ENCODE data around the gene RHOBTB3.

RHOBTB3 gene

DNA sequence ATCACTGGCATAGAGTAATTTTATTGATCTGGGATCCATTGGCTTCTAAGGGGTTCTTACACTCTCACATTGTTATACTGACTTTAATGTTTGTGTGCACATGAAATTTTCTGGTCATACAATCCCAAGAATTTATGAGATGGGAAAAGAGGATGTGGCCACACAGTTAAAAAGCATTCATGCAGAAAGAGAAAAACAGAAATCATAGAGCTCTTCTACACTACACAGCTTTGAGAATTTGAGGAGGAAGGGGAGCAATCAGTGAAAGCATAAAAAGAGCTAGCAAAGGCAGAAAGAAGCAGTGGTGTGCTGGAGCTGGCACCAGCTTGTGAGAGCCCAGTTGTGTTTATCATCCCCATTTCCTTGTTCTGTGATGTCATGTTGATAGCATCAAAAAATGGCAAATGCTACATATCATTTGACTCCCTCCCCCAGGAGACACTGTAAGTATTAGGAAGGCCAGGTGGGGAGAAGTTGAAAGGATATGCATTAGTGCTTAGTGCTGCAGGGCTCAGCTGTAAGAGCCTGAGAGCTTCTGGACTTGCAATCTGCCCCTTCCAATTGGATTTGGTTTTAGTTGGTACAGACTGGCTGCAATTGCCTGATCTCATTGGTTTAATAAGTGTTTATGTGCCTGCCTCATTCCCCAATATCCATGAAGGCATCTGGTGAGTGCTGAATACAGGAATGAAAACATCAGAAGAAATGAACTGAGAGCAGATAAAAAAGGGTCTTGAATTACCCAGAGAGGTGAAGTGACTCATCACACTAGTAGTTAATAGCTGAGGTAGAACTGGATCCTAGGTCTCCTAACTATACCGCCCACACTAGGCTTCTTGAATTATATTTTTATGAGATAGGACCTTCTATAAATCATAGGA is 30.9 kb downstream of the RHOBTB3 start:
- DNase-seq (ENCODE audit: extremely low read depth in 1 of 2, low read depth in 1 of 2) = no peak

DNA sequence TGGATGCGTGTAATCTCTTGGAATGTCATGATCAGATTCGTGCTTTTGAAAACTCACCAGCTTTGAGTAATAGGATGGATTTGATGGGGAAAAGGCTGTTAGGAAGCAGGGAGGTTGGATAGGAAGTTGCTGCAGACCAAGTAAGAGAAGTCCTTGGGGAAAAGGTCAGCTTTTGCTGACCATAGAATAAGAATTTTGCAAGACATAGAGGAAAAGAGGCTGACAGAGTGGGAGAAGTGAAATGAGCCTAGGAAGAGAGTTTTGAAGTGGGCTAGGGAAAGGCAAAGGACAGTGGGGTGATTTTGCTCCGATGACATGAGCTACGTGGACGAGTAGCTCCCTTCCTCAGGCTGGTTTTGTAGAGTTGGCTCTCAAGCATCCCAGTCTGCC is 31.5 kb downstream of the RHOBTB3 start:
- no peak for DNase-seq (ENCODE audit: extremely low read depth in 1 of 2, low read depth in 1 of 2)

DNA sequence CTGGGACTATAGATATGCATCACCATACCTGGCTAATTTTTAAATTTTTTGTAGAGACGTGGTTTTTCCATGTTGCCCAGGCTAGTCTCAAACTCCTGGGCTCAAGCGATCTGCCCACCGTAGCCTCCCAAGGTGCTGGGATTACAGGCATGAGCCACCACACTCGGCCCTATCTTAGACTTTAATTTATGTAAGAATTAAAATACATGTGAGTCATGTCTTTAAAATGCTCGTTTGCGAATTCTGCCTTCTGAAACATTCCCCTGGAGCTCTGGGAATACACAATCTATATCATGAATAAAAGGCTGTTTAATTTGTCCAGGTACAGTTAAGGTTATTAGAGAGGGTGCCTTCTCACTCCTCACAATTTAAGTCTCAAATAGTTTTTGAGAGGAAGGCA is 32.8 kb downstream of the RHOBTB3 start:
- no peak for DNase-seq (ENCODE audit: extremely low read depth in 1 of 2, low read depth in 1 of 2)

DNA sequence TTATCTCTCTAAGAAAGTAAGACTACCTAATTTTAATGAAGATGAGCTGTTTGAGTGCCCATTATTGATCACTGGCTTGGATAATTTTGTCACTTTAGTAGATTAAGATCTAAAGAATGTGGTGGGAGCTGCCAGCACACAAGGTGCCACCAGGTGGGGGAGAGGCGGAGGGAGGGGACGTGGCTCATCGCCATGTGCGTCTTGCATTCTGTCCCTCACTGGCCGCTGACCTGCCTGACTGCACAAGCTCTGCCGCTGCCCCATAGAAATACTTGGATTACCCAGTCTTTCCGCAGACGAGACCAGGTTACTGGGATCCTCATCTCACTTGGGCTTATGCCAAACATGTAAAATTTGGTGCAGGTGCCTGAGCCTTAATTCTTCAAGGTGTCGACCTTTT is 37.6 kb downstream of the RHOBTB3 start:
- DNase-seq (ENCODE audit: extremely low read depth in 1 of 2, low read depth in 1 of 2) = no peak

DNA sequence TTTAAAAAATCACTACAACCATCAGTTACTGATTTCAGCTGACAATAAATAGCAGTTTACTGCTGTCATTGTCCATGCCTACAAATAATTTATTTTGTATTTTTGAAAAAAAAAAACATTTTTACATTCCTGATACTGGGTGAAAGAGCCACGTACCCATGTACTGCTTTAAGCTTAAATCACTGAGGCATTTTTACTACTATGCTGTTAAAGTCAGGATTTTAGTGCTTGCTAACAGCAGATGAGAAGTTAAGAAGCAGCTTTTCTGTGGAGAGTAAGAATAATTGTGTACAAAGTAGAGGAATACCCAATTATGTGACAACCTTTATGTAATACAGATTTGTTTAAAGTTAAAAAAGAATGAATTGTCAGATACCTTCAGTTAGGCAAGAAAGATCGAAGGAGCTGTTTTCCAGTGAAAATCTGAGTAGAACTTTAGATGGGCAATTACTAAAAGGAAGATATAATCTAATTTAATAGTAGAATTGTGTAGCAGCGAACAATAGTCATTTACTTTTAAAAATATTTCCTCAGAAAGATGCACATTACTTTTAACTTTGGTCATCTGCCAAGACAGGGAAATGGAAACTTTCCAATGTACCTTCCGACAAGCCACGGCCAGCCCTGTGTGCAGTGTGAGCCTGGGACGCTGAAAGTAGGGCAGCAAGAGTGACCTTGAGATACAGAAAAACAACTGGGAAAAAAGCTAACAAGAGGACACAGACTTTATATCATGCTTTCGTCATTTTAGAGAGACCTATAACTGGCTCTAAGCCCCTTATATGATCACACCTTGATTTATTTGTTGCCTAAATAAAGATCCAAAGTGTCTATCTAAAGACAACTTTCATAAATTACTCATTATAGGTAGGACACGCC is 39.9 kb downstream of the RHOBTB3 start:
- DNase-seq (ENCODE audit: extremely low read depth in 1 of 2, low read depth in 1 of 2) = no peak

DNA sequence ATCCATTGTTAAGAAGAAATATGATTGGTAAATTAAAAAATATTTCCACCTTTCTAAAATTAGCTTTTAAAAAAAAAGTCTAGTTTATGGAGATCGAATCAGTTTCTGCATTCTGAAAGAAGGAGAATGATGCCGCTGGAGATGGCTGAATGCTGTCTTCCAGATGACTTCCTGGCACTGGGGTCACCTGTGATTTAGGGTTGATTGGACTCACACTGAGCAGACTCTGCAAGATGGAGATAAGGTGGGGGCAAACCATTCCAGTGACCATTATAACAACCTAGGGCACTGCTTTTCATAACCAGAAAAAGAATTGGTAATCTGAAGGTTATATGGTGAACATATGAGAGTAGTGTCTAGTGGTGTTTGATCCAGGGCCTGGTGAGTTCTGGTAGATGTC is 40.8 kb downstream of the RHOBTB3 start:
- no peak for DNase-seq (ENCODE audit: extremely low read depth in 1 of 2, low read depth in 1 of 2)

DNA sequence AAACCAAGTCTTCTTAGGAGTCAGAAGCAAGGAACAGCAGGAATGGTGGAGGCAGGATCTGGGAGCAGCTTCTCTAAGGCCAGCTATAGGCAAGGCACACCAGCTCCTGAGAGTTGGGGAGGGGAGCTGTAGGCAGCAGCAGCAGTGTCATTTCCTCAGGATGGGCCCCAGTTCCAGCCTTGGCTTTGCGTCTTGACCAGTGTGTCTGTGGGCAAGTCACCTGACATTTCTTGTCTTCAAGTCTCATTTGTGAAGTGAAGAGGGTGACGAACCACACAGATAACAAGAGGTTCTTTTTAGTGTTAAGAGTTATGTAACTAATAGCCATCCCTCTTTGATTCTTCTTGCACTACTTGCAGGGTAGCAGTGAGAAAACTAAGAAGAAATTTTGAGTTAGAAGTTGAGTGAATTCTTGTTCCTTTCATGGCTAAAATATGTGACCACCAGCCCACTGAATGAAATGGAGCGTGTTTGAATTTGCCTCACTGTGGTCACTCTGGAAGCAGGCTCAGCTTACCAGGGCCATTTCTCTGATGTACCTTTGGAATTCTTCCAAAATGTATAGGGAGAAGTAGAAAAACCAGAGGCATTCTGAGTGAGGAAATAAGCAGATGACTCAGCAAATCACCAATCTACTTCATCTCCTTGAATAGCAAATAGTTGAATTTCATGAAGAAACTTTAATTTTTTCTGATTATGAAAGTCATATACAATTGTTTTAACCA is 42.4 kb downstream of the RHOBTB3 start:
- DNase-seq (ENCODE audit: extremely low read depth in 1 of 2, low read depth in 1 of 2) = no peak

DNA sequence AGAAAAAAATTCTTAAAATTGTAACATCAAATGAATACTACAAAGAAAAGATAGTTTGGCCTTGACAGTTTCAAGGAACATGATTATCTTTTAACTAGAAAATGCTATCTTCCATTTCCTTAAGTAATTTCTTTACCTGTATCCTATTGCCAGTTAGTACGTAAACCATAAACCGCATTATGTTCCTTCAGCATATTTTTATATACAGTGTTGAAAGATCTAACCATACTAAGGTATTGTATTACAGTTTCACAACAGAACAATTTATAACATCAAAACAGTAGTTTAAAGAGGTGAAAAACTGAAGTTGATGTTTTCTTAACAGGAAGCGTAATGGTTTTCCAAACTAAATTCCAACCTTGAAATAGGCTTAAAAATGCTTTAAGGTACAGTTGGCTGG is 46.3 kb downstream of the RHOBTB3 start:
- DNase-seq (ENCODE audit: extremely low read depth in 1 of 2, low read depth in 1 of 2) = no peak

DNA sequence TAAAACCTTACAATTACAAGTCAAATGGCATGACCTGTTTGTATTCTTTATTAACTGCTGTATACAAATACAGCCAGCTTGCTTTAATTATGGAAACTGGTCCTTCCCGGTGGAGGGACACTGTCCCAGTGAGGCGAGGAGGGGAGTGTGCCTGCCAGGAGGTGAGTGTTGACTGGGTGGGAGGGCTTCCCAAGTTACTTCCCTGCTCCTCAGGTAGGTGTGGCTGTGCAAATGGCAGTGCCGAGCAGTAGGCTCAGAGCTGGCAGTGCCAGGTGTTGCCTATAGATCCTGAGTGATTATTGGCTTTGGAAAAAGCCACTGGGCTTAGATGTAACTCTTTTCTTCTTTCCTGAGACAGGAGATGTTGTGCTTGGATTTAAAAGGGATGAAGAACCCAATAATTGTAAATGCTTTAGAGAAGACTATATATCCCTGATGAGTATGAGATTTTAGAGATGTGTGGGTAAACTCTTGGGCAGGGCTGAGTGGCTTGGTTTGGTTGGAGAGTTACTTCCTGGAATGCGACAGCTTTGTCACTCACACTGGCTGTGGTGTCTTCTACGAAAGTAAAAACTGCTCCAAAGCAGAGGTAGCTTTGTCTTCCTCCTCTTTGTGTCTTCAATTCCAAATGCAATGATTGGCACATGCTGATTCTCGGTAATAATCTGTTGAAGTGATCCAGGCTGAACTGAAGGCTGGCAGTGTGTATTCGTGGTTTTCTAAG is 47.7 kb downstream of the RHOBTB3 start:
- no peak for DNase-seq (ENCODE audit: extremely low read depth in 1 of 2, low read depth in 1 of 2)

DNA sequence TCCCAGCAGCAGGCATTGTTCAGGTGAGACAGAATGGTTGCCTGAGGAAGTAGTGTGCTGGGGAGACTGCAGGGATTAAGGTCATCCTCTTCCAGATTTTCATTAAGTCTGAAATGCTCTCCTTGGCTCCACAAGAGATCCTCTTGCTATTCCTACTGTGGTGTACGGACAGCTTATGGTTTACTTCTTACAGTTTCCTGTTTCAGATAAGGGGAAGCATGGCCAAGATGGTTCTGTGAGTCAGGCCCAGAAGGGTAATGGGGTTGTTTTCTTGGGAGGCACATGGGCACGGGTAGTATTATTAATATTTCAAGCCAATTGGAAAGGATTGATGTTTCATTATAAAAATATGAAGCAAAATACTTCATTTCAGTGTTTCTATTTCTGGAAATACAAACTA is 48.5 kb downstream of the RHOBTB3 start:
- DNase-seq (ENCODE audit: extremely low read depth in 1 of 2, low read depth in 1 of 2) = no peak

DNA sequence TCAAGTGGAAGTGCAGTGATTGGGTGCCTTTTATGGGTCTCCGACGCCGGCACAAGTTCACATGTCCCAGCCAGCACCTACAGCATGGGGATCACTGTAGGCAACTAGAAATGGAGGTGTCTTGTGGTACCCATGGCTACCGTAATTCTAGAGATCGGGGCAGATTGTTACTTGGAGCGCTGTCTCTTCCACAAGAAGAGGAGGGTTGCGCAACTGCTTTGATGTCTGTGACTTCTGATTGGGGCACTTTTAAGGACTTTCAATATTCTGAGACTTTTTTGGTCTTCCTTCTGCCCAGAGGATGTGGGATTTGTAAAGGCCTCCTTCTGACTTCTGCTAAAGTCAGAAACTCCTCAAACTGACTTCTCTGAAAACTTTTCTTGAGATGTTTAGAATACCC is 49.5 kb downstream of the RHOBTB3 start:
- DNase-seq (ENCODE audit: extremely low read depth in 1 of 2, low read depth in 1 of 2) = no peak

DNA sequence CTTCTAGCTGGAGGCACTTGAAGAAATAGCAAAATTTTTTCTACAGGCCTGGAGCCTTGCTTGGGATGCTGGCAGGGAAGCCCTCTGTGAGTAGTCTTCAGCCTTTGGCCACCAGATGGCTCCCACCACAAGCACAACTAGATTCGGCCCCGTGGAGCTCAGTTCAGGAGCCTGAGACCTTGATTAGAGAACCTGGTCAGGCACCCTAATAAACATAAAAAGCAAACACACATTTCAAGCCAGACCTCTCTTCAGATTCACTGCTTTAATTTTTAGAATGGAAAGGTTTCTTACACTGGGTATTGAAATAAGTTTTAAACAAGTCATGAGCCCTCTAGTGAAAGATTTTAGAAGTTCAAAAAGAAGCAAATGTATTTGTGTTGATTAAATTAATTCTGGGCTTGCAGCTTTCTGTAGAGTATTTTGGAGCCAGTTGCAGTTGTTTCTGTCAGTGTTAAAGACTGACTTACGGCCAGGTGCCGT is 50.0 kb downstream of the RHOBTB3 start:
- peak; percentile 39 to 50 for DNase-seq (ENCODE audit: extremely low read depth in 1 of 2, low read depth in 1 of 2)

DNA sequence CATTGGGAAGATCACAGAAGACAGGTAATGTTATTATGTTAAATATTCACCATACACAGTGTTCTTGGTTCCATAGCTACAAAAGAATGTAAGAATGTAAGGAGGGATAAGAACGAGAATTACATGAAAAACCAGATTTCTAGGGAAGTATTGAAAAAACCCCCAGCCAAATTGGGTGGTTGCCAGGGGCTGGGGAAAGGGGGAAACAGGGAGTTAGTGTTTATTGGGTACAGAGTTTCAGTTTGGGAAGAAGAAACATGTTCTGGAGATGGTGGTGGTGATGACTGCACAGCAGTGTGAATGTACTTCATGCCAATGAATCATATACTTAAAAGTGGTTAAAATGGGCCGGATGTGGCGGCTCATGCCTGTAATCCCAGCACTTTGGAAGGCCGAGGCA is 51.0 kb downstream of the RHOBTB3 start:
- no peak for DNase-seq (ENCODE audit: extremely low read depth in 1 of 2, low read depth in 1 of 2)

DNA sequence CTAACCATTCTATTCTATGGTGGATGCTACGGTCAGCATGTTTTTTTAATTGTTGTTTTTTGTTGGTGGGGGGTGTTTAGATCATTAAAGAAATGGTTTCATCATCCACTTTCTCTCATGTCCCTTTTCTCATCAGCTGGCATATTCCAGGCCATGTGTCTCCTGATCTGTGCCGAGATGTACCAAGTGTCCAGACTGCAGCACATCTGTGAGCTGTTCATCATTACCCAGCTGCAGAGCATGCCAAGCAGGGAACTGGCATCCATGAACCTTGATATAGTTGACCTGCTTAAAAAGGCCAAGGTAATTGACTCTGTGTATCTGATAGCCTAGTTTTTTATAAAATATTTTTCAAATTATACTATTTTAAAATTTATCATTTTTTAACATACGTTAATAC is 52.5 kb downstream of the RHOBTB3 start:
- no peak for DNase-seq (ENCODE audit: extremely low read depth in 1 of 2, low read depth in 1 of 2)

DNA sequence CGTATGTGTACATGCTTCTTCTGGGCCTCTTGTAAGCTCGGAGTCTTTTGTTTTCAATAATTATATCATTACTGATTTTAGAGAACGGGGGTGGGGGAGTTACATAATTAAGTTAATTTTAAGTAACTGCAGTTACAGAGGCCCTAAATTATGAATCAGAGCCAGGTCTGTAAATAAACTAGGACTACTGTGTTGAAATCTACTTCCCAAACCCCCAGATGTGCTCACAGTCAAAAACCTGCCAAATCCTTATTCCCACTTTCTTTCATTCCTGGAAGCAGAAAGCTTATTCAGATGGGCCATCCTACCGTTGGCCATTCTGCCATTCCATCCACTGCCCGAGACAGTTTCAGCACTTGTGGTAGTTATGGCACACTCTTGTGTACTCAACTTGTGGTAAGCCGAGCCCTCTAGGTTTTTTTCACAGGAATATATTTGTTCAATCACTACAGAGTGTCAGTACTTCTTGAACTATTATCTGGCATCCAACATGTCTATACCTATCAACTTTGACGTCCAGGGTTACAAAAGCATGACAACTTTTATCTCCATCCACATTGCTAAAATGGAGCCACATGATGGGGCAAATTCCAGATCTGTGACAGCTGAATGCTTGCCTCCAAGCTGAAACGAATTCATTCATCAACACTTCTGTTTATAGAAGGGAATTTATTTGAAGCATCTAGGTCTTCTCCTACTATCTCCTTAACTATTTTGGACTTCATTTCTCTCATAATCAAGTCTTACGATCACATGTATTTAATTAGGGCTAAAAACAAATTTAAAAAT is 53.6 kb downstream of the RHOBTB3 start:
- DNase-seq (ENCODE audit: extremely low read depth in 1 of 2, low read depth in 1 of 2) = no peak

DNA sequence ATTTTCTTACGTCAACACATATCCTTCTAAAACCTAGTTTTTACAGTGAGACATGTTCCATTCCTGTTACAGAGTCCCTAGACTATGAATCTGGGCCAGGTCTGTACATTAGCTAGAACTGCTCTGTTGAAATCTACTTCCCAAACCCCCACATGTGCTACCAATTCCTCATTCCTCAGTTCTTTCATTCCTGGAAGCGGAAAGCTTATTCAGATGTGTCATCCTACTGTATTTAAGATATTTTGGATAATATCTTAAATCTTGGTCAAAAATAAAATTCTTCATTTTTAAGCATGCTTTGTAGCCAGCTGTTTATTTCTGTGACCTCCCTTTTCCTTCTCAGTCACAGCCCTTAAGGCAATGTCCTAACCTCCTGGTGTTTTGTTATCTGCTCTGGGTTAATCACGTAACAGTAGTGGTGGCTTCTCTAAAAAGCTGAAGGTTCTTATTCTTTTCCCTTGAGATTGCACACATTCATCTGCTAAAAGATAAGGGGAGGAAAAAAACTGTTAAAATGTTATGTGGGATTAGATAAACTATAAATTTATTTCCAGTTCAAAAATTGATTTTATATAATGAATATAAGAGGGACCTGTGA is 55.8 kb downstream of the RHOBTB3 start:
- no peak for DNase-seq (ENCODE audit: extremely low read depth in 1 of 2, low read depth in 1 of 2)

DNA sequence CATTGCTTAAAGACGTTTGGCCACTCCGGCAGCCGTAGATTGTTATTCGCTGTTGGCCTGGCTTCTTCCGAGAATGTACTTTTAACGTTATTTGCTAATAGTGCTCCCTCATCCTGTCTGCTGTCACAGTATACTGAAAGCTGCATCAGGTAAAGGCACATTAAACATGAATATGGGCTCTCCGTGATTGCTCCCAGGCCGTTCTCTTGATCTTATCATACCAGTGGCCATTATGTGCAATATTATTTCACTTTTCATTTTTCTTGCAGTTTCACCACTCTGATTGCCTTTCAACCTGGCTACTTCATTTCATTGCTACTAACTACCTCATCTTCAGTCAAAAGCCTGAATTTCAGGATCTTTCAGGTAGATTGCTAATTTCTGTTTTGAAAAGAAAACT is 57.4 kb downstream of the RHOBTB3 start:
- DNase-seq (ENCODE audit: extremely low read depth in 1 of 2, low read depth in 1 of 2) = no peak

DNA sequence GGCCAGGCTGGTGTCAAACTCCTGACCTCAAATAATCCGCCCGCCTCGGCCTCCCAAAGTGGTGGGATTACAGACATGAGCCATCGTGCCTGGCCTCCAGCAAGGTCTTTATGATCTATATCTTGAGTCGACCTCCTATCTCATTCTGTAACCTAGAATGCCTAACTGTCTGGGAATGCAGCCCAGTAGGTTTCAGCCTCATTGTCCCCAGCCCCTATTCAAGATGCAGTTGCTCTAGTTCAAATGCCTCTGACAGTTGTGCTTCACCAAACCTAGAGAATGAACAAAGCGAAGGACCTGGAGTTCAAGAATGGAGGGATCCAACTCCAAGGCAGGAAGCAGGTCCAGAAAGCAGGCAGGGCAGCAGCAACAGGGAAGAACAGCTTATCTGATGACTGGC is 60.6 kb downstream of the RHOBTB3 start:
- DNase-seq (ENCODE audit: extremely low read depth in 1 of 2, low read depth in 1 of 2) = no peak

DNA sequence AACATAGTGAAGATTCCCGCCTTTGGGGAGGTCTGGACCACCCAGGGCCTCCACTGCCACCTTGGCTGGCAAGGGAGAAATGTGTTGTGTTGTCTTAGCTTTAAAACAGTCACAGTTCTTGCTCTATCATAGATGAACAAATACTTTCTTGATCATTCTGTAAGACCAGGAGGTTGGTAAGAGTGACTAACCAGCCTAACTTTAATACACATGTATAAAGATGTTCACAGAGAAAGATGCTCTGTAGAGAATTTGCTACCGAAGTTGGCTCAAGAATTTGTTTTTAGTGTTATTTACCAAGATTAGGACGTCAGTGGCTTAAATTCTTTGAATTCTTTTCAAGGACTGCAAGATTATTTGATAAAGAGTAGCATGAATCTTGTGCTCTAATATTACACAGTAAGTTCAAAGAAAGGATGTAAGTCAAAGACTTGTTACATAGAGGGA is 63.0 kb downstream of the RHOBTB3 start:
- no peak for DNase-seq (ENCODE audit: extremely low read depth in 1 of 2, low read depth in 1 of 2)

All from activated CD8-positive, alpha-beta memory T cell treated with anti-CD3 and anti-CD28 coated beads for 1 hour (primary cell).